ENCODE results near the gene CDKN1A.

GRCh38 chr6:36688739-36689075 is 10.2 kb downstream of the CDKN1A start:
- no peak for TF ChIP-seq USF1 (CRISPR knock-in tag; IDR thresholded peaks at IDR 0.05)
- no peak for TF ChIP-seq CTCF (IDR thresholded peaks at IDR 0.05)
- no peak for TF ChIP-seq ZNF121 (CRISPR knock-in tag; IDR thresholded peaks at IDR 0.05)
- TF ChIP-seq MYBL2 (CRISPR knock-in tag; IDR thresholded peaks at IDR 0.05), result no peak
- TF ChIP-seq NR1H2 (CRISPR knock-in tag; IDR thresholded peaks at IDR 0.05), result no peak

Measured in WTC11 (cell line).